Measurements from ENCODE around the gene GOLPH3. TPM values are rescaled to one million over a fixed set of nuclear protein-coding genes. Genes with fewer than 3 reads are reported as not detected.

GOLPH3 gene
- total RNA-seq, 1 donor from 2014 or later: 80.5 TPM

DNA sequence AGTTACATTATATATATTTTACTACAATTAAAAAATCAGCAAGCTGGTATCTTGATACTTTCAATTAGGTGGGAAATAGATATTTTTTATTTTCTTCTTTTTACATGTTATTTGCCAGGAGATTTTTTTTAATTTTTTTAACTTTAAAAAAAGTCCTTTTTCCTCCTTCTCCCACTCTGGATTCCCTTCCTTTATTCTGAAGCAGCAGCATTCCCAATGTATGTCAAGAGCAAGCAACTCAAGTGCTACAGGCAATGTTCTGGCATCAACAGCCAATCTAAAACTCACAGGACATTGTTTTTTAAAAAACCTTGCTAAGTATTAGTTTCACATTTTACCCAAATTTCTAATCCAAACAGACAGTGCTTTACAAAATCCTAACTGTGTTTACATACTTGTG lies 41.4 kb downstream of the GOLPH3 start:
- Histone ChIP-seq H3K27ac (no peak overlapping the region), H3K27me3 (no peaks in the 10 kb centered on the region), H3K9me3 (ENCODE audit: low read depth) (no peaks in the 10 kb centered on the region), H3K4me1 (no peaks in the 10 kb centered on the region), H3K9ac (no peak overlapping the region), H3F3A (ENCODE audit: low read depth) (no peaks in the 10 kb centered on the region), H3K4me3 (no peak overlapping the region), H4K20me1 (ENCODE audit: low read depth) (peaks cover 32% of the 10 kb centered on the region), H3K4me2 (no peak overlapping the region), H3K36me3 (peaks cover 5% of the 10 kb centered on the region), H2AFZ (replicated peaks) (no peak overlapping the region), H3K79me2 (ENCODE audit: low read depth) (peaks cover 79% of the 10 kb centered on the region)
- H3K4me1 Mint-ChIP-seq: no peaks in the 10 kb centered on the region
- peaks cover 30% of the 10 kb centered on the region for H3K36me3 Mint-ChIP-seq
- no peak overlapping the region for H3K4me3 Mint-ChIP-seq
- no peak overlapping the region for H3K27ac Mint-ChIP-seq
- TF ChIP-seq EZH2phosphoT487 (IDR thresholded peaks at IDR 0.05): no peak
- TF ChIP-seq EZH2 (IDR thresholded peaks at IDR 0.05): no peak
- TF ChIP-seq, protein P1, sequence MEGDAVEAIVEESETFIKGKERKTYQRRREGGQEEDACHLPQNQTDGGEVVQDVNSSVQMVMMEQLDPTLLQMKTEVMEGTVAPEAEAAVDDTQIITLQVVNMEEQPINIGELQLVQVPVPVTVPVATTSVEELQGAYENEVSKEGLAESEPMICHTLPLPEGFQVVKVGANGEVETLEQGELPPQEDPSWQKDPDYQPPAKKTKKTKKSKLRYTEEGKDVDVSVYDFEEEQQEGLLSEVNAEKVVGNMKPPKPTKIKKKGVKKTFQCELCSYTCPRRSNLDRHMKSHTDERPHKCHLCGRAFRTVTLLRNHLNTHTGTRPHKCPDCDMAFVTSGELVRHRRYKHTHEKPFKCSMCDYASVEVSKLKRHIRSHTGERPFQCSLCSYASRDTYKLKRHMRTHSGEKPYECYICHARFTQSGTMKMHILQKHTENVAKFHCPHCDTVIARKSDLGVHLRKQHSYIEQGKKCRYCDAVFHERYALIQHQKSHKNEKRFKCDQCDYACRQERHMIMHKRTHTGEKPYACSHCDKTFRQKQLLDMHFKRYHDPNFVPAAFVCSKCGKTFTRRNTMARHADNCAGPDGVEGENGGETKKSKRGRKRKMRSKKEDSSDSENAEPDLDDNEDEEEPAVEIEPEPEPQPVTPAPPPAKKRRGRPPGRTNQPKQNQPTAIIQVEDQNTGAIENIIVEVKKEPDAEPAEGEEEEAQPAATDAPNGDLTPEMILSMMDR (IDR thresholded peaks at IDR 0.05): no peak
- H3K9me3 Mint-ChIP-seq: no peaks in the 10 kb centered on the region
- no peak for DNase-seq (ENCODE audit: low spot score)
- no peaks in the 10 kb centered on the region for H3K27me3 Mint-ChIP-seq (ENCODE audit: insufficient read depth, low read depth)

DNA sequence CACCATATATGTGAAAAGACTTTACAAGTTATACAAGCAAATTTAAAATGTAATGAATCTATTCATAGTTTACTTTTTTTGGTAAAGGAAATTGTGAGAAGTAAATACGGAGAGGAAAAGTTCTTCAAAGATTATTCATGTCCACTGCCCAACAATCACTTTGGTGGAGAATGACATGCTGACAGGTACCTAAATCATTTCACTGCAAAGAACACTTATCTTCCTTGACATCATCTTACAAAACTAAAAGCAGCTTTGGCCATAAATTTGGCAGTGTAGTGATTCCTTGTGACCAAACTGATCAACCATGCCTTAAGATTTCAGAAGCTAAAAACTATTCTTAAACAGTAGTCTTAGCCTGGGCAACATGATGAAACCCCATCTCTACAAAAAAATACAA lies 42.5 kb downstream of the GOLPH3 start:
- Histone ChIP-seq H3K9ac (no peak overlapping the region), H4K20me1 (ENCODE audit: low read depth) (peaks cover 32% of the 10 kb centered on the region), H3K4me3 (no peak overlapping the region), H3K36me3 (peaks cover 10% of the 10 kb centered on the region), H3F3A (ENCODE audit: low read depth) (no peaks in the 10 kb centered on the region), H3K9me3 (ENCODE audit: low read depth) (no peaks in the 10 kb centered on the region), H2AFZ (replicated peaks) (no peak overlapping the region), H3K79me2 (ENCODE audit: low read depth) (peaks cover 78% of the 10 kb centered on the region), H3K27ac (no peak overlapping the region), H3K4me1 (no peaks in the 10 kb centered on the region), H3K4me2 (no peak overlapping the region), H3K27me3 (no peaks in the 10 kb centered on the region)
- no peak for TF ChIP-seq EZH2 (IDR thresholded peaks at IDR 0.05)
- no peak for TF ChIP-seq EZH2phosphoT487 (IDR thresholded peaks at IDR 0.05)
- TF ChIP-seq, protein P1 (IDR thresholded peaks at IDR 0.05): no peak
- Mint-ChIP-seq H3K36me3 (peaks cover 33% of the 10 kb centered on the region), H3K4me3 (no peak overlapping the region), H3K4me1 (no peaks in the 10 kb centered on the region), H3K27me3 (ENCODE audit: insufficient read depth, low read depth) (no peaks in the 10 kb centered on the region), H3K9me3 (no peaks in the 10 kb centered on the region), H3K27ac (no peak overlapping the region)
- no peak for DNase-seq (ENCODE audit: low spot score)

DNA sequence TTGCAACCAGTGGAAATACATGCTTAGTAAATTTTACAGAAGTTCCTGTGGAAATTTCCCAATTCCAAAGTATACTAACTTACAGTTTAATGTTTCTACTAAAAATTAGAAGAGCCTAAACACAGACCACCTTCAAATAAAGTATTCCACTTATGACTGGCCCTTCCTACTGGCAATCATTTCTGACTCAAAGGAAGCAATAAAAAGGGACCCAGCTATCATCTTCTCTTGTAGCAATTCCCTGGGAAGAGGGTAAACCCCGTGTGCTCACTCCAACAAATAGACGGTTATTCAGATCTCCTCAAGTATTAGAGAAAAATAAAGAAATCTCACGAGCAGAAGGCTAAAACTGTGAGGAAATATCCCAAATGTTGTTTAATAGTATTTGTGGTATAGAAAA lies 43.3 kb downstream of the GOLPH3 start:
- Mint-ChIP-seq H3K36me3 (peaks cover 40% of the 10 kb centered on the region), H3K27ac (no peak overlapping the region), H3K4me1 (no peaks in the 10 kb centered on the region), H3K4me3 (no peak overlapping the region), H3K27me3 (ENCODE audit: insufficient read depth, low read depth) (no peaks in the 10 kb centered on the region), H3K9me3 (no peaks in the 10 kb centered on the region)
- no peak for TF ChIP-seq EZH2phosphoT487 (IDR thresholded peaks at IDR 0.05)
- TF ChIP-seq, protein P1 (IDR thresholded peaks at IDR 0.05): no peak
- TF ChIP-seq EZH2 (IDR thresholded peaks at IDR 0.05): no peak
- no peak overlapping the region for H3K4me3 ChIP-seq
- no peak for DNase-seq (ENCODE audit: low spot score)
- no peak overlapping the region for H3K9ac ChIP-seq
- H3K4me2 ChIP-seq: no peak overlapping the region
- no peak overlapping the region for H2AFZ ChIP-seq (replicated peaks)
- H3K36me3 ChIP-seq: peaks cover 15% of the 10 kb centered on the region
- H3K4me1 ChIP-seq: no peaks in the 10 kb centered on the region
- H3K27me3 ChIP-seq: no peaks in the 10 kb centered on the region
- peaks cover 40% of the 10 kb centered on the region for H4K20me1 ChIP-seq (ENCODE audit: low read depth)
- H3K79me2 ChIP-seq (ENCODE audit: low read depth): peaks cover 83% of the 10 kb centered on the region
- no peak overlapping the region for H3K27ac ChIP-seq
- H3F3A ChIP-seq (ENCODE audit: low read depth): no peaks in the 10 kb centered on the region
- no peaks in the 10 kb centered on the region for H3K9me3 ChIP-seq (ENCODE audit: low read depth)
